NCI-H345 treated with DMSO at 0.1 percent for 48 hours (cell line): ENCODE data around the gene VPS9D1.

Source experiments
- DNase-seq: peaks from one replicate; lab custom pipeline; 2025; ENCODE audit not compliant: unreplicated experiment; lab: John Stamatoyannopoulos, UW

Gene VPS9D1

GRCh38 chr16:89733322-89733721 is 12.6 kb upstream of the VPS9D1 start:
- DNase-seq: no peak

GRCh38 chr16:89732918-89733242 is 12.2 kb upstream of the VPS9D1 start:
- DNase-seq: no peak

GRCh38 chr16:89732142-89732917 is 11.6 kb upstream of the VPS9D1 start:
- no peak for DNase-seq

- no peak for DNase-seq
Measured at GRCh38 chr16:89730610-89731234, 10.0 kb upstream of the VPS9D1 start.

- no peak for DNase-seq
Measured at GRCh38 chr16:89729863-89730593, 9.3 kb upstream of the VPS9D1 start.

- no peak for DNase-seq
Measured at GRCh38 chr16:89729293-89729692, 8.6 kb upstream of the VPS9D1 start.

GRCh38 chr16:89727406-89728120 is 6.9 kb upstream of the VPS9D1 start:
- DNase-seq: no peak

- no peak for DNase-seq
Measured at GRCh38 chr16:89723279-89724250, 2.9 kb upstream of the VPS9D1 start.

- no peak for DNase-seq
Measured at GRCh38 chr16:89722392-89723278, 1.9 kb upstream of the VPS9D1 start.

- DNase-seq: no peak
Measured at GRCh38 chr16:89721546-89722391, 1.1 kb upstream of the VPS9D1 start.

GRCh38 chr16:89720551-89720812 is 216 bp downstream of the VPS9D1 start:
- no peak for DNase-seq

- no peak for DNase-seq
Measured at GRCh38 chr16:89717688-89718505, 2.8 kb downstream of the VPS9D1 start.

- DNase-seq: no peak
Measured at GRCh38 chr16:89716916-89717687, 3.6 kb downstream of the VPS9D1 start.

GRCh38 chr16:89716493-89716892 is 4.2 kb downstream of the VPS9D1 start:
- no peak for DNase-seq

- DNase-seq: no peak
Measured at GRCh38 chr16:89712274-89712781, 8.4 kb downstream of the VPS9D1 start.

GRCh38 chr16:89711601-89712273 is 9.0 kb downstream of the VPS9D1 start:
- no peak for DNase-seq
